EL (cell line): ENCODE measurements around the gene GVQW3.

Experiments used
- DNase-seq: peaks from one replicate; pipeline ENCODE4 v3.0.0-alpha.2; 2016

Gene GVQW3

GRCh38 chr11:76453248-76453647, 72.1 kb downstream of the GVQW3 start:
- no peak for DNase-seq

- peak; percentile 40 for DNase-seq
These were observed 74.2 kb downstream of the GVQW3 start for GRCh38 chr11:76455331-76455730.

- DNase-seq, result peak; percentile 2
These were observed 74.8 kb downstream of the GVQW3 start for GRCh38 chr11:76455931-76456330.

- DNase-seq, result no peak
These were observed 75.4 kb downstream of the GVQW3 start for GRCh38 chr11:76456571-76456970.
